NCI-H2081 (cell line): ENCODE data around the gene CNOT1.
"Not testable (repeated sequence)": the region's sequence is repeated elsewhere in the genome, so short reads cannot be mapped to it uniquely, and the experiment has no call there.

Experiments
- DNase-seq, 2 experiments: peaks; one replicate each; lab custom pipeline; 2025; lab: John Stamatoyannopoulos, UW

Gene CNOT1

GRCh38 chr16:58582133-58582532, 47.5 kb downstream of the CNOT1 start:
- DNase-seq, result no peak

GRCh38 chr16:58579587-58579986, 50.0 kb downstream of the CNOT1 start:
- DNase-seq, result no peak

- DNase-seq, result no peak
These were observed 51.0 kb downstream of the CNOT1 start for GRCh38 chr16:58578642-58579041.

GRCh38 chr16:58577141-58577540, 52.5 kb downstream of the CNOT1 start:
- DNase-seq, result no peak

- no peak for DNase-seq
These were observed 54.7 kb downstream of the CNOT1 start for GRCh38 chr16:58574895-58575294.

- not testable (repeated sequence) for DNase-seq
These were observed 63.9 kb downstream of the CNOT1 start for GRCh38 chr16:58565697-58566096.

- DNase-seq, result no peak
These were observed 65.9 kb downstream of the CNOT1 start for GRCh38 chr16:58563775-58564174.

GRCh38 chr16:58563235-58563634, 66.4 kb downstream of the CNOT1 start:
- DNase-seq, result no peak

- DNase-seq, result no peak
These were observed 72.9 kb downstream of the CNOT1 start for GRCh38 chr16:58556678-58557077.

GRCh38 chr16:58551496-58551895, 78.1 kb downstream of the CNOT1 start:
- no peak for DNase-seq

- no peak for DNase-seq
These were observed 81.2 kb downstream of the CNOT1 start for GRCh38 chr16:58548378-58548777.

GRCh38 chr16:58543685-58544084, 85.9 kb downstream of the CNOT1 start:
- no peak for DNase-seq

GRCh38 chr16:58542291-58542690, 87.3 kb downstream of the CNOT1 start:
- no peak for DNase-seq

- DNase-seq, result no peak
These were observed 87.9 kb downstream of the CNOT1 start for GRCh38 chr16:58541711-58542110.

- no peak for DNase-seq
These were observed 92.3 kb downstream of the CNOT1 start for GRCh38 chr16:58537124-58537906.

- no peak for DNase-seq
These were observed 93.3 kb downstream of the CNOT1 start for GRCh38 chr16:58536278-58536677.

GRCh38 chr16:58535100-58535499, 94.5 kb downstream of the CNOT1 start:
- no peak for DNase-seq

- DNase-seq, result no peak
These were observed 95.7 kb downstream of the CNOT1 start for GRCh38 chr16:58533751-58534470.

GRCh38 chr16:58532414-58532813, 97.2 kb downstream of the CNOT1 start:
- DNase-seq, result no peak

- DNase-seq, result no peak
These were observed 99.4 kb downstream of the CNOT1 start for GRCh38 chr16:58530179-58530578.

- DNase-seq, result no peak
These were observed 109.9 kb downstream of the CNOT1 start for GRCh38 chr16:58519707-58520106.

GRCh38 chr16:58518980-58519368, 110.7 kb downstream of the CNOT1 start:
- DNase-seq, result no peak
